Skeletal muscle satellite cell (primary cell): ENCODE results near the gene RNF130.

ENCODE experiments used
- H3K27me3 ChIP-seq: 2 replicates; pipeline ENCODE4 v1.7.0; 2013; ENCODE audit warnings: low read length; ENCODE audit not compliant: control insufficient read depth, insufficient read depth
- H3K36me3 ChIP-seq: 2 replicates; pipeline ENCODE4 v1.7.0; 2013; ENCODE audit warnings: mild to moderate bottlenecking, control low read depth, low read length; ENCODE audit not compliant: insufficient read depth
- H3K4me1 ChIP-seq: 2 replicates; pipeline ENCODE4 v1.7.0; 2013; ENCODE audit warnings: low read length; ENCODE audit not compliant: control insufficient read depth, insufficient read depth
- H3K4me2 ChIP-seq: 2 replicates; pipeline ENCODE4 v1.7.0; 2013; ENCODE audit warnings: mild to moderate bottlenecking, low read length
- H3K4me3 ChIP-seq: 2 replicates; pipeline ENCODE4 v1.7.0; 2013; ENCODE audit warnings: low read length
- H3K9ac ChIP-seq: 2 replicates; pipeline ENCODE4 v1.7.0; 2013; ENCODE audit warnings: mild to moderate bottlenecking, low read depth, low read length, moderate library complexity
- H3K9me3 ChIP-seq: replicated peaks from 2 replicates; pipeline ENCODE4 v1.7.0; 2013; ENCODE audit warnings: mild to moderate bottlenecking, control low read depth, low read length

Gene RNF130

GRCh38 chr5:179955062-179955461 is 116.5 kb downstream of the RNF130 start:
- no peak overlapping the region for H3K4me3 ChIP-seq
- no peak overlapping the region for H3K4me2 ChIP-seq
- H3K36me3 ChIP-seq = peaks cover 4% of the 10 kb centered on the region
- no peaks in the 10 kb centered on the region for H3K27me3 ChIP-seq
- no peak overlapping the region for H3K9ac ChIP-seq
- H3K4me1 ChIP-seq = peaks cover 8% of the 10 kb centered on the region
- H3K9me3 ChIP-seq = no peaks in the 10 kb centered on the region

- Histone ChIP-seq H3K36me3 (peaks cover 4% of the 10 kb centered on the region), H3K4me2 (no peak overlapping the region), H3K4me1 (peaks cover 8% of the 10 kb centered on the region), H3K27me3 (no peaks in the 10 kb centered on the region), H3K9me3 (no peaks in the 10 kb centered on the region), H3K4me3 (no peak overlapping the region), H3K9ac (no peak overlapping the region)
Observed at GRCh38 chr5:179954434-179954833, 117.1 kb downstream of the RNF130 start.

- Histone ChIP-seq H3K4me2 (no peak overlapping the region), H3K27me3 (no peaks in the 10 kb centered on the region), H3K36me3 (peaks cover 4% of the 10 kb centered on the region), H3K9me3 (no peaks in the 10 kb centered on the region), H3K9ac (no peak overlapping the region), H3K4me1 (peaks cover 8% of the 10 kb centered on the region), H3K4me3 (no peak overlapping the region)
Observed at GRCh38 chr5:179953987-179954386, 117.6 kb downstream of the RNF130 start.

GRCh38 chr5:179936976-179937681 is 134.4 kb downstream of the RNF130 start:
- no peaks in the 10 kb centered on the region for H3K36me3 ChIP-seq
- H3K9ac ChIP-seq = no peak overlapping the region
- no peak overlapping the region for H3K4me2 ChIP-seq
- no peaks in the 10 kb centered on the region for H3K27me3 ChIP-seq
- no peaks in the 10 kb centered on the region for H3K4me1 ChIP-seq
- H3K4me3 ChIP-seq = no peak overlapping the region
- no peaks in the 10 kb centered on the region for H3K9me3 ChIP-seq

- Histone ChIP-seq H3K9me3 (no peaks in the 10 kb centered on the region), H3K27me3 (no peaks in the 10 kb centered on the region), H3K4me2 (no peak overlapping the region), H3K4me3 (no peak overlapping the region), H3K36me3 (no peaks in the 10 kb centered on the region), H3K9ac (no peak overlapping the region), H3K4me1 (no peaks in the 10 kb centered on the region)
Observed at GRCh38 chr5:179930788-179931473, 140.6 kb downstream of the RNF130 start.

- H3K9ac ChIP-seq = no peak overlapping the region
- no peak overlapping the region for H3K4me3 ChIP-seq
- H3K36me3 ChIP-seq = no peaks in the 10 kb centered on the region
- H3K4me2 ChIP-seq = no peak overlapping the region
- H3K27me3 ChIP-seq = no peaks in the 10 kb centered on the region
- H3K4me1 ChIP-seq = no peaks in the 10 kb centered on the region
- H3K9me3 ChIP-seq = no peaks in the 10 kb centered on the region
Observed at GRCh38 chr5:179927824-179928223, 143.7 kb downstream of the RNF130 start.

- no peaks in the 10 kb centered on the region for H3K36me3 ChIP-seq
- H3K27me3 ChIP-seq = no peaks in the 10 kb centered on the region
- H3K9ac ChIP-seq = no peak overlapping the region
- no peaks in the 10 kb centered on the region for H3K4me1 ChIP-seq
- H3K4me2 ChIP-seq = no peak overlapping the region
- no peak overlapping the region for H3K4me3 ChIP-seq
- no peaks in the 10 kb centered on the region for H3K9me3 ChIP-seq
Observed at GRCh38 chr5:179926657-179927056, 144.9 kb downstream of the RNF130 start.

- Histone ChIP-seq H3K4me1 (no peaks in the 10 kb centered on the region), H3K4me2 (no peak overlapping the region), H3K36me3 (no peaks in the 10 kb centered on the region), H3K9ac (no peak overlapping the region), H3K4me3 (no peak overlapping the region), H3K27me3 (no peaks in the 10 kb centered on the region), H3K9me3 (no peaks in the 10 kb centered on the region)
Observed at GRCh38 chr5:179923436-179923835, 148.1 kb downstream of the RNF130 start.

GRCh38 chr5:179920175-179920574 is 151.4 kb downstream of the RNF130 start:
- Histone ChIP-seq H3K9ac (no peak overlapping the region), H3K27me3 (peaks cover 7% of the 10 kb centered on the region), H3K4me3 (no peak overlapping the region), H3K36me3 (no peaks in the 10 kb centered on the region), H3K9me3 (no peaks in the 10 kb centered on the region), H3K4me2 (no peak overlapping the region), H3K4me1 (no peaks in the 10 kb centered on the region)

GRCh38 chr5:179919487-179920060 is 152.0 kb downstream of the RNF130 start:
- Histone ChIP-seq H3K36me3 (no peaks in the 10 kb centered on the region), H3K4me1 (no peaks in the 10 kb centered on the region)

GRCh38 chr5:179918742-179919486 is 152.6 kb downstream of the RNF130 start:
- H3K4me1 ChIP-seq = peaks cover 5% of the 10 kb centered on the region
- no peak overlapping the region for H3K9ac ChIP-seq

More at GRCh38 chr5:179919487-179920060, 152.0 kb downstream of the RNF130 start:
- Histone ChIP-seq H3K4me2 (no peak overlapping the region), H3K9ac (no peak overlapping the region), H3K9me3 (no peaks in the 10 kb centered on the region), H3K27me3 (peaks cover 7% of the 10 kb centered on the region), H3K4me3 (no peak overlapping the region)

More at GRCh38 chr5:179918742-179919486, 152.6 kb downstream of the RNF130 start:
- H3K36me3 ChIP-seq = no peaks in the 10 kb centered on the region
- H3K9me3 ChIP-seq = no peaks in the 10 kb centered on the region
- H3K4me3 ChIP-seq = no peak overlapping the region
- H3K4me2 ChIP-seq = no peak overlapping the region
- H3K27me3 ChIP-seq = peaks cover 7% of the 10 kb centered on the region
